Fibroblast of lung (primary cell): Measurements from ENCODE around the gene SPRED2. TPM values are rescaled to one million over a fixed set of nuclear protein-coding genes. Genes with fewer than 3 reads are reported as not detected.

Source experiments
- DNase-seq, 2 donors: peaks; one replicate each; pipeline versions ENCODE4 v3.0.0 to v3.0.0-alpha.2; 2010; ENCODE audit warnings: low read depth in 2 of 2
- H2AFZ ChIP-seq: 2 replicates; pipeline ENCODE4 v1.5.1; 2012; ENCODE audit warnings: low read length, control low read depth, inconsistent platforms
- H3K27ac ChIP-seq: 2 replicates; pipeline ENCODE4 v1.5.1; 2011; ENCODE audit warnings: low read length, control low read depth; ENCODE audit not compliant: insufficient read depth
- H3K27me3 ChIP-seq: 2 replicates; pipeline ENCODE4 v1.5.1; 2011; ENCODE audit warnings: mild to moderate bottlenecking, low read length; ENCODE audit not compliant: control insufficient read depth, insufficient read depth
- H3K36me3 ChIP-seq: 2 replicates; pipeline ENCODE4 v1.5.1; 2011; ENCODE audit warnings: low read length; ENCODE audit not compliant: control insufficient read depth, insufficient read depth
- H3K4me1 ChIP-seq: 2 replicates; pipeline ENCODE4 v1.5.1; 2011; ENCODE audit warnings: low read length; ENCODE audit not compliant: control insufficient read depth, insufficient read depth; ENCODE audit errors: extremely low read depth
- H3K4me2 ChIP-seq: 2 replicates; pipeline ENCODE4 v1.5.1; 2011; ENCODE audit warnings: low read length, control low read depth; ENCODE audit not compliant: insufficient read depth; ENCODE audit errors: extremely low read depth
- H3K4me3 ChIP-seq, 4 experiments: fragments of 200-600 bp in 1 of 4; sonication (generic) in 1 of 4; replicated peaks in 1 of 4; 2 replicates each; pipeline ENCODE4 v1.5.1; 2011 to 2016; ENCODE audit warnings: low read length in 4 of 4, low read depth in 3 of 4, mild to moderate bottlenecking in 3 of 4, control low read depth in 2 of 4, inconsistent platforms in 1 of 4, mixed read lengths in 1 of 4; ENCODE audit not compliant: insufficient read depth in 1 of 4; ENCODE audit errors: control extremely low read depth in 1 of 4
- H3K79me2 ChIP-seq: 2 replicates; pipeline ENCODE4 v1.5.1; 2012; ENCODE audit warnings: mild to moderate bottlenecking, low read length, inconsistent platforms; ENCODE audit not compliant: control insufficient read depth, insufficient read depth
- H3K9ac ChIP-seq: 2 replicates; pipeline ENCODE4 v1.5.1; 2011; ENCODE audit warnings: mild to moderate bottlenecking, low read length, control low read depth; ENCODE audit not compliant: insufficient read depth
- H3K9me3 ChIP-seq: 2 replicates; pipeline ENCODE4 v1.5.1; 2012; ENCODE audit warnings: low read depth, low read length; ENCODE audit not compliant: control insufficient read depth, insufficient read depth
- H4K20me1 ChIP-seq: 2 replicates; pipeline ENCODE4 v1.5.1; 2011; ENCODE audit warnings: low read length; ENCODE audit not compliant: control insufficient read depth, insufficient read depth; ENCODE audit errors: extremely low read depth
- CTCF ChIP-seq, 2 donors: IDR thresholded peaks in 1 of 2; conservative IDR thresholded peaks in 1 of 2; 1 replicate in 1 of 2; 2 replicates in 1 of 2; pipeline ENCODE4 v1.5.1; 2011 to 2012; ENCODE audit warnings: low read length in 2 of 2, control low read depth in 1 of 2, inconsistent platforms in 1 of 2, low read depth in 1 of 2, mild to moderate bottlenecking in 1 of 2
- EZH2 ChIP-seq: IDR thresholded peaks from 2 replicates; pipeline ENCODE4 v1.5.1; 2012; ENCODE audit warnings: low read length, control low read depth, mild to moderate bottlenecking; ENCODE audit errors: missing control alignments
- polyA plus RNA-seq, 2 donors: library from polyadenylated mRNA; depleted of rRNA in 1 of 2; stranded (reverse) in 1 of 2; unstranded in 1 of 2; fragments of >200 nt; gene quantifications; 2 replicates each; pipeline ENCODE4 v1.2.1, GENCODE V29; 2011 to 2012; ENCODE audit warnings: missing spikeins in 1 of 2
- total RNA-seq: library from RNA; depleted of rRNA; stranded (reverse); fragments of >200 nt; gene quantifications from 2 replicates; pipeline ENCODE4 v1.2.1, GENCODE V29; 2014

The SPRED2 gene
- total and polyA plus RNA-seq, 2 donors (not counting 1 experiment from before 2014, with no cell fraction given): 9.4 to 26.1 TPM

GRCh38 chr2:65464604-65465003, 32.2 kb upstream of the SPRED2 start:
- Histone ChIP-seq H3K4me3 (no peak overlapping the region), H3K36me3 (no peaks in the 10 kb centered on the region), H3K4me1 (no peaks in the 10 kb centered on the region), H3K27ac (no peak overlapping the region), H3K9me3 (no peaks in the 10 kb centered on the region), H3K79me2 (no peaks in the 10 kb centered on the region), H4K20me1 (no peaks in the 10 kb centered on the region), H3K9ac (no peak overlapping the region), H3K4me2 (no peak overlapping the region), H2AFZ (no peak overlapping the region), H3K27me3 (no peaks in the 10 kb centered on the region)
- no peak for TF ChIP-seq EZH2
- DNase-seq: no peak

- H3K79me2 ChIP-seq: no peaks in the 10 kb centered on the region
- H3K27ac ChIP-seq: no peak overlapping the region
- H2AFZ ChIP-seq: no peak overlapping the region
- H3K9me3 ChIP-seq: no peaks in the 10 kb centered on the region
- H4K20me1 ChIP-seq: no peaks in the 10 kb centered on the region
- H3K36me3 ChIP-seq: no peaks in the 10 kb centered on the region
- DNase-seq: peak in 1 of 2 donors; percentile 79
- no peak overlapping the region for H3K9ac ChIP-seq
- no peaks in the 10 kb centered on the region for H3K27me3 ChIP-seq
- H3K4me3 ChIP-seq: no peak overlapping the region
- H3K4me1 ChIP-seq: peaks cover 3% of the 10 kb centered on the region
- H3K4me2 ChIP-seq: no peak overlapping the region
- TF ChIP-seq CTCF (conservative IDR thresholded peaks at IDR 0.05 in 1 of 2, IDR thresholded peaks at IDR 0.05 in 1 of 2; ENCODE audit: low read depth in 1 of 2, low read length in 2 of 2) (no peak), EZH2 (no peak)
These were observed 26.6 kb upstream of the SPRED2 start for GRCh38 chr2:65458999-65459398.

DNA sequence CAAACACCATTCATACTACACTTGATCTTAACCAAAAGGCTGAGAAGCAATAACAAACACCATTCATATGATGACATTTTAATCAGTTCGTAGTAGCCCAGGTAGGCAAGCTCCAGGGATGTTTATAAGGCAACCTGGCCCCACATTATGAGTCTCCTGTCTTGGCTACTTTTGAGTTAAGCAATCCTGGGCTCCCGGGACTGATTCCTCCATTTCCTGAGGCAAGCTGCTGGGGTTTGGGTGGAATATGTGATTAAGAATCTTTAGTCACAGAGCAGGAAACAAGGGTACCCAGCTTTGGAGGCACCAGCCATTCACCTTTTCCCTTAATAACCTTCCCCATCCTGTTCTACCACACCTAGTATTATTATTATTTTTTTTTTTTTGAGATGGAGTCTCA, 24.5 kb upstream of the SPRED2 start:
- Histone ChIP-seq H2AFZ (no peak overlapping the region), H3K9me3 (no peaks in the 10 kb centered on the region), H3K27ac (no peak overlapping the region), H3K9ac (no peak overlapping the region), H3K4me1 (peaks cover 3% of the 10 kb centered on the region), H3K79me2 (no peaks in the 10 kb centered on the region), H4K20me1 (no peaks in the 10 kb centered on the region), H3K4me2 (no peak overlapping the region), H3K36me3 (no peaks in the 10 kb centered on the region), H3K27me3 (no peaks in the 10 kb centered on the region), H3K4me3 (no peak overlapping the region)
- TF ChIP-seq CTCF (conservative IDR thresholded peaks at IDR 0.05 in 1 of 2, IDR thresholded peaks at IDR 0.05 in 1 of 2; ENCODE audit: low read depth in 1 of 2, low read length in 2 of 2) (no peak), EZH2 (no peak)
- no peak for DNase-seq
